Central memory CD4-positive, alpha-beta T cell (primary cell): Measurements from ENCODE around the gene MALL.
"Not testable (repeated sequence)": the region's sequence is repeated elsewhere in the genome, so short reads cannot be mapped to it uniquely, and the experiment has no call there.

Source experiments
- DNase-seq: peaks from one replicate; pipeline ENCODE4 v3.0.0; 2022

The MALL gene

DNA sequence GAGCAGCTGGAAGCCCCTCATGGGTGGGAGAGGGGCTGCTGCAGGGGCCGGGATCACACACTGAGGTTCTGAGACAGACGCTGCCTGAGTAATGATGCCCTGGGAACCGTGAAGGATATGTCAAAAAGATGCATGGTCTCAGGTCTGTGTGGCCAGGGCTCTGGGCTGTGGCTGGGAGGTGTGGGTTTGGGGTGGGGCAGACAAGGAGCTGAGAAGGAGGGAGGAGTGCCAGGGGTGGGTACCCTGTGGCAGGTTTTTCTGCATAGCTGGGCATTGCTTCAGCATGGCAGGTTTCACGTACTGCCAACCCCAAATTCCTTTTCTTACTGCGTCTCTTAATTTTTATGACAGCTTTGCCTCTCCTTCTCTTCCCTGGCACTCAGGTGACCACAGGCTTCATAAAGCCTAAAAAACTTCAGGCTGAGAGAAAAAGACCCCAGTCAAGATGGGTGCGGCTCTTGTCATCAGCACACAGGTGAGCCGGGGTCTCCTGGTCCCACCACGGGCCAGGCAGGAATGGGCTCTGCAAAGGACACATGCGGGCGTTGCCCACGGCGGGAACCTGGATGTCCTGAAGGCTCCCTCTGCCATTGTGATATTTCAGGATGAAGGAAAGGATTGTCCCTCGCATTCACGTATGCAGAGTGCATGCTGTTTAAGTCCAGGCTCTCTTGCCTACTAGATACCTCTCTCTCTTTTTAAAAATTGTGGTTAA, 18.0 kb downstream of the MALL start:
- DNase-seq = no peak

DNA sequence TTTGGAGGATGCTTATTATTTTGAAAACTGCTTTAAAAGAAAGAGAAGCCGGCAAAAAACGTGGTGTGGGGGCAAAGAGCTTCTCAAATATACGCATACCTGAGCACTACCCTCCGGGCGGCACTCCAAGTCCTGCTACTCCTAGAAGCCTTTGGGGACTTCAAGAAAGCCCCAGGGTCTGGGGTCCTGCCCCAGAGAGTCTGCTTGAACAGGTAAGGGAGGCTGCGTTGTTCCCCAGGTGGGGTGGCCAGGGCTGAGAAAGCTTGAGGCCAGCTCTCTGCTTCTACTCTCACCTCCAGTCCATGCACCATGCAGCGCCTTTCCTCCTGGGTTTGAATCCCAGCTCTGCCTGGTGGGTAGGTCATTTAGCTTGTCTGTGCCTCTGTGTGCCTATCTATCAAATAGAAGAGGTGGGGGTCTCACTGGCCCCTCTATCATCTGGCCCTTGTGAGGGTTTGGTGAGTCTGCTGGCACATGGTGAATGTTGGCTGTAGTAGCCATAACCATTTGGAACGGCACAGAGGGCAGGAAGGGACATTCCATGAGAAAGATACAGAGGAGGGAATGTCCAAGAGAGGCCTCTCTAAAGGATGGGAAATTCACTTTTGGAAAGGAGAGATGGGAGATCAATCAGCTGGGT, 19.5 kb downstream of the MALL start:
- no peak for DNase-seq

DNA sequence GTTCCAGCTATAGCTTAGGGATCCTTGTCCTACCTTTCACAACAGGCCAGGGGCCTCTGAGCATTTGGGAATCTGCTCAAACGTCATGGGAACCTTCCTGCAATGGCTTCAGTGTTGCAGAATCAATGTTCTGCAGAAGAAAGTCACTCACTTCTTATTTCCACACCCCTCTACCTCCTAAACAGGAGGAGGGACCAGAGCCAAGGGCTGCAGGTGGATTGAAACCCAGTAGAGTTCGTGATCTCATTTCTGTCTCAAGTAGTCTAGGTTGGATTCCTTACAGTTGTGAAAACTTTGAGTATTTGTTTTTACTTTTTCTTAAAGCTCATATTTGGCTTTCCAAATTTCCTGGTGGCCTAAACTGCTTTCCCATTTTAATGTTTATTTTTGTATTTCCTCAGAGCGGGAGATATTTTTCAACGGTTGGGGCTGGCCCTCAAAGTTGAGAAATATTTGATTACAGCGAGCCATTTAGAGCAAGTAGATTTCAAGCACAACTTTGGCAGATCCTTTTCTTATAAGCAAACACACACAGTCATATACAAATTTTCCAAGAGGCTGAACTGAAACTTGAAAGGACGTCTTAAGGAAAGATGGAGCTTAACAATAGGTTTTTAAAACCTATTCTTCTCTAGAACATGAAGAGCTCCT, 20.6 kb downstream of the MALL start:
- not testable (repeated sequence) for DNase-seq

- DNase-seq = not testable (repeated sequence)
These were observed 21.7 kb downstream of the MALL start for GRCh38 chr2:110093924-110094323.

- DNase-seq = not testable (repeated sequence)
These were observed 25.5 kb downstream of the MALL start for GRCh38 chr2:110090164-110090563.

DNA sequence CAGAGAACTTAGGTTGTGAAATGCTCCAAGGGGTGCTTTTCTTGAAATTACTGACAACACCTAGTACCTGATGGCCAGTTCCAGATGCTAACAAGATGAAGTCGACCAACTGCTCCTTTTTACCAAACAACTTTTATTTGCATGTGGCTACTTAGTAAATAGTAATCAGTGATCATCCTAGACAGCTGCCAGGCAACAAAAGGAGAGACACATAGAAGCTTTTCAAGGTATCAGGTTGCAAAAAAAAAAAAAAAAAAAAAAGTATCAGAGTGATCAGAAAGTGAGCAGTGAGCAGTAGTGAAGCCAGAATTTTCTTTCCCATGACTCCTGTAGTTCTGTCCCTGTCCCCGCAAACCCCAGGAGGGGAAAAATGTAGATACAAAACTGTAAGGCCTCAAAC, 31.9 kb downstream of the MALL start:
- not testable (repeated sequence) for DNase-seq

DNA sequence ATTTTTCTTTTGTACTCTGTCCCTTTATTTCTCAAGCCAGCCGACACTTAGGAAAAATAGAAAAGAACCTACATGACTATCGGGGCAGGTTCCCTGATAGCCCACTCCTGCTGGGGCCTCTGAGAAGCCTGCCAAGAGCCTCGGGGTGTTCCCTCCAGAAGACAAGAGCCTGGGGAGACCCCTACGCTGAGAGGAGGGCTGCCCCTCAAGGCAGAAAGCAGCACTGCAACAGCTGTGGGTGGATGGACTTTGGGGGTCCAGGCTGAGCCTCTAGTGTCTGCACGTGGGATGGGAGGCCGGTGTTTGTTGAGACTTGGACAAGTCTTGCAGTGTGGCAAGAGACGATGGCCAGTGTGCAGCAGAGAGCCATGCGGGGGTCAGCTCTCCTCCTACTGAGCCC, 32.5 kb downstream of the MALL start:
- DNase-seq = not testable (repeated sequence)

GRCh38 chr2:110078104-110078503, 37.5 kb downstream of the MALL start:
- DNase-seq = not testable (repeated sequence)

DNA sequence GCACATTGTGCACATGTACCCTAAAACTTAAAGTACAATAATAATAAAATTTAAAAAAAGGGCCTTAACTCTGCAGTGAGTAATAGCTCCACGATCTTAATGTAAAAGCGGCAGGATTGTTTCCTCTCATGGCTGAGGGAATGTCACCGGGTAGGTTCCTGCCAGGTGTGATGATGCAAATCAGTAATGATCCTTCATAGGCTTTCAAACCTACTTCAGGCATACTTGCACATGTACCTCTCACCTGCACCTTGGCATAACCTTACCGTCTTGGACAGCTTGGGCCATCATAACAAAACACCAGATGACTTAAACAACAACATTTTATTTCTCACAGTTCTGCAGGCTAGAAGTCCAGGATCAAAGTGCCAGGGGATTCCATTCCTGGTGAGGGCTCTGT, 39.7 kb downstream of the MALL start:
- DNase-seq = not testable (repeated sequence)

DNA sequence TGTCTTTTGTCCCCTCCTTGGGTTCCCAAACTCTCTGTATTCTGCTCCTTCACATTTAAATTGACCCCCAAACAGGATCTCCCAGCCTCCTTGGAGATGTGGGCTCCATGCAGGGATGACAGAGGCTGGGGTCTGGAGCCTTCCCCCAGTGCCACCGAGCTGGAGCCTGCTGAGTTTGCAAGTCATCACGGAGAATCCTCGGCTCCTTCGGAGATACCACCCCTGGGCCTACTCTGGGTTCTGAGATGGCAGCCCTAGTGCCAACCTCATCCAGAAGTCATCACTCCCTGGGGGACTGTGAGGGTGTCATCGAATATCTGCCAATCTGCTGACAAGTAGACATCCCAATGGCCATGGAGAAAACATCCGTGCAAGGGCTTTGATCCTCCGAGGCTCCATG, 45.8 kb downstream of the MALL start:
- DNase-seq = not testable (repeated sequence)

- DNase-seq = not testable (repeated sequence)
These were observed 47.5 kb downstream of the MALL start for GRCh38 chr2:110068153-110068552.

- not testable (repeated sequence) for DNase-seq
These were observed 53.3 kb downstream of the MALL start for GRCh38 chr2:110062332-110062731.

- DNase-seq = not testable (repeated sequence)
These were observed 55.1 kb downstream of the MALL start for GRCh38 chr2:110060550-110060949.

DNA sequence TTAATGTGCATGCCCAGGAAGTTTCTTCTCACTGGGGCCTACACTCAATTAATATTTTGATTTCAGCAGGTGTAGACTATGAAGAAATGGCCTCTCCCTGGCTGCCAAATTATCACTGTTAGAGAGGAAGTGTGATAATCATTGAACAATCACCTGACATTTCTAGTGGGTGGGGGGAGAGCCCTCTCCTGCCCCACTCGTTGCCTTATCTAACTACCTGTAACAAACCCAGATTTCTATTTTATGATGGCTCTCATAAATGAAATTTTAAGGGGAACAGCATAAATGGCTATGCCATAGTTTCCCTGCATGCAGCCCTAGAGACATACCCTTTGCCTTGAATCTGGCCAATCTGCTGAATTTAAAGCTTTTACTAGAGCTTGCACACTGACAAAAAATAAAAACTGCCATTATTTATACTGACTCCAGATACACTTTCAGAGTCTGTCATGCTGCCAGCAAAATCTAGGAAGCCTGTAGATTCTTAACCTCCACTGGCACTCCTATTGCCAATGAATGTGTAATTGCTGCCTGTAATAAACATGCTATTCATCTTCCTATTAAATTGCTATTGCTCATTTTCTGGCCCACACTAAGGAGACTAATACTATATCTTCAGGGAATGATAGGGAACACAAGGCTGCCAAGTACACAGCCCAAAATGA, 55.8 kb downstream of the MALL start:
- not testable (repeated sequence) for DNase-seq

DNA sequence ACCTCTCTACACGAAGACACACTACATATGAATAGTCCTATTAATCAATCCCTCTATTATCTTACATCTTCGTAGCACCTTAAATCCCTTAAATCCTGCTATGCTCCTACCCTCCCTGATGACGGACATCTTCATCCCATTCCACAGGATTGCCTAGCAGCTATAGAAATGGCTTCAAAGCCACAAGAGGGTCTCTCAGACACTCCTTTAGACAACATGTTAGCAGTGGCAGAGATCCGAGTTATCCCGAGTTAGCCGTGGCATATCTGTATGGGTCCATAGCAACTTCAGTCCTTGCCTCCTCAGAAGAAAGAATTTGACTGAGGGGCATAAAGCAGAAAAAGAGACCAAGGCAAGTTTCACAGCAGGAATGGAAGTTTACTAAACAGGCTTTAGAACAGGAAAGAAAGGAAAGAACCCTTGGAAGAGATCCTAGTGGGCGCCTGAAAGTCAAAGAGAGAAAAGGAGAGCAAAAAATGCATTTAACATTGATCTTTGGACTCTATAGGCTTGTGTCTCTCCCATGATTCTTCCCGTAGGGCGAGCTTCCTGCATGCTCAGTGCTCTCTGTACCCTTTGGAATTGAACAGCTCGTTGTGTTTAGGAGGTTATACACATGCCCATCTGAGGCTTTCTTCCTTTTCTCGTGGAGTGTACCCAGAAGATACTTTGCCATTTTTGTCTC, 56.5 kb downstream of the MALL start:
- DNase-seq = not testable (repeated sequence)

DNA sequence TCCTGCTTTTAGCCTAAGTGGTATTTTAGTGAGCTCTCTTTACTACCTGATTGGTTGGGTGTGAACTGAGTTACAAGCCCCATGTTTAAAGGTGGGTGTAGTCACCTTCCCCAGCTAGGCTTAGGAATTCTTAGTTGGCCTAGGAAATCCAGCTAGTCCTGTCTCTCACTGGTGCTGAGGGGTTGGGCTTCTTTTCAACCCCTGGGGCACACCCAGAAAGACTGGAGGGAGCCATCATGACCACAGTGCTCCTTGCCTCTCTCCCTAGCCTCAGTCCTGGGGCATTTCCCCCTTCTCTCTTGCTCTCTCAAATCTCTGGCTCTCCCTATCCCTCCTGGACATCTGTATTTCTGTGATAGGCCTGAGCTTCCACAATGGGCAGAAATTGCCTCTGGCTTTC, 57.6 kb downstream of the MALL start:
- not testable (repeated sequence) for DNase-seq

GRCh38 chr2:110055819-110056408, 59.7 kb downstream of the MALL start:
- DNase-seq = not testable (repeated sequence)

- DNase-seq = not testable (repeated sequence)
These were observed 60.9 kb downstream of the MALL start for GRCh38 chr2:110054521-110055407.

DNA sequence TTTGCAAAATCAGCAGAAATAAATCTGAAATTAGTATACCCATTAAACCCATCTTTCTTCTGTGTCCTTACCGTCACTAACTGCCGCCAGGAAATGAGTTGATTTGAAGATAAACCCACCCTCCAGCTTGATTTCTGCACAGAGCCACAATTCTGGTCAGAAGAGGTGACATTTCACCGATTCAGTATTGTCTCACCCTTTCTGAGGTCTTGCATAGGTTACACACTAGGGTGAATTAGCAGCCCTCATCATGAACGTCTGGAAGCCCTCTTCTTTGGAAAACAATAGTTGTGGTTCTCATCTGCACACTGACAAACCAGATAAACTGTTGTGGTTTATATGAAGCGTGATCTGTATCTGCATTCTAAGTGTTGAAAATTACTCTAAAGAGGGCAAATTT, 61.9 kb downstream of the MALL start:
- not testable (repeated sequence) for DNase-seq

GRCh38 chr2:110052166-110052565, 63.5 kb downstream of the MALL start:
- not testable (repeated sequence) for DNase-seq

GRCh38 chr2:110050222-110050621, 65.4 kb downstream of the MALL start:
- DNase-seq = not testable (repeated sequence)
